Right lobe of liver (tissue), 6 donors: ENCODE data around the gene GALNT12. TPM values are rescaled to one million over a fixed set of nuclear protein-coding genes. Genes with fewer than 3 reads are reported as not detected.

Experiments
- ATAC-seq, 4 donors: fragments of 200-7000 bp; cut with Tn5 transposase; one replicate each; pipeline ENCODE4 v1.9.1; 2020; ENCODE audit warnings: mild to moderate bottlenecking in 4 of 4, moderate library complexity in 4 of 4
- DNase-seq, 3 donors: peaks; one replicate each; pipeline ENCODE4 v3.0.0-alpha.2; 2020
- H3K27ac ChIP-seq, 3 donors: fragments of 200-600 bp; one replicate each; pipeline ENCODE4 v1.8.0; 2022
- H3K27me3 ChIP-seq, 2 donors: fragments of 200-600 bp; one replicate each; pipeline ENCODE4 v1.8.0; 2022
- H3K36me3 ChIP-seq, 4 donors: fragments of 200-600 bp; sonication (generic) in 1 of 4; one replicate each; pipeline versions ENCODE4 v1.5.1 to v1.8.0; 2017 to 2022; ENCODE audit warnings: control low read depth in 1 of 4
- H3K4me1 ChIP-seq, 4 donors: fragments of 200-600 bp; sonication (generic) in 1 of 4; one replicate each; pipeline versions ENCODE4 v1.5.1 to v1.8.0; 2017 to 2022; ENCODE audit warnings: control low read depth in 1 of 4
- H3K4me3 ChIP-seq, 3 donors: fragments of 200-600 bp; one replicate each; pipeline ENCODE4 v1.8.0; 2022
- H3K9me3 ChIP-seq, 4 donors: fragments of 200-600 bp; sonication (generic) in 1 of 4; one replicate each; pipeline versions ENCODE4 v1.5.1 to v1.8.0; 2017 to 2022; ENCODE audit warnings: control low read depth in 1 of 4
- CTCF ChIP-seq, 4 donors: fragments of 200-600 bp in 3 of 4; fragments of 450-650 bp in 1 of 4; IDR thresholded peaks; one replicate each; pipeline versions ENCODE4 v1.5.1 to v1.8.0; 2016 to 2022; ENCODE audit warnings: antibody characterized with exemption in 4 of 4, mild to moderate bottlenecking in 2 of 4
- POLR2A ChIP-seq: fragments of 450-650 bp; IDR thresholded peaks from one replicate; pipeline ENCODE4 v1.6.1; 2017; ENCODE audit warnings: antibody characterized with exemption, mild to moderate bottlenecking
- WGBS: methylation state at CpG from one replicate; pipeline ENCODE4 v1.1.6; 2018; ENCODE audit warnings: low coverage, low lambda C conversion rate; ENCODE audit not compliant: insufficient coverage; ENCODE audit errors: missing lambda C conversion rate; 5-methylcytosine and 5-hydroxymethylcytosine counted together
- intact Hi-C, 2 donors: fragments of 100-400 bp; cut with DNase I; formaldehyde crosslinking; loops; one replicate each; pipeline versions ENCODE4 v1.11.2 to v1.14.1; 2022
- total RNA-seq, 6 experiments: library from RNA; depleted of rRNA in 2 of 6; stranded (reverse); fragments of >200 nt in 2 of 6; fragmentation: NEBNext Ultra II Directional in 3 of 6; extraction: Animal tissue kit (Norgen Biotek cat#: 25700) in 3 of 6; gene quantifications; one replicate each; pipeline versions ENCODE4 v1.1.0 to v1.2.4, GENCODE V29; 2016 to 2023
- donor health status: DM: no; HTN: yes; CAD: no.
- donor health status: DM: no; HTN: no; CAD: no.
- donor health status: DM: no; HTN: no; CAD: no.
- donor health status: DM: no; HTN: yes; CAD: no.
- donor health status: DM: no; HTN: yes; CAD: no.

Gene GALNT12
- total RNA-seq, 6 experiments from 2014 or later = 0.06 to 1.1 (median 0.30) TPM; not detected in 1

GRCh38 chr9:98890256-98890655 is 82.8 kb downstream of the GALNT12 start:
- no peak for ATAC-seq
- no peak for DNase-seq
- TF ChIP-seq CTCF (IDR thresholded peaks at IDR 0.05) (no peak), POLR2A (no peak)
- no peaks in the 10 kb centered on the region for H3K9me3 ChIP-seq
- H3K4me3 ChIP-seq = no peak overlapping the region
- no peaks in the 10 kb centered on the region for H3K4me1 ChIP-seq
- 52% methylated on average over 4 of the region's 7 CpGs for WGBS
- no peak overlapping the region for H3K27ac ChIP-seq
- intact Hi-C loops = no loop called here
- H3K27me3 ChIP-seq = no peaks in the 10 kb centered on the region
- H3K36me3 ChIP-seq = no peaks in the 10 kb centered on the region

GRCh38 chr9:98892288-98892687 is 84.8 kb downstream of the GALNT12 start:
- Histone ChIP-seq H3K36me3 (no peaks in the 10 kb centered on the region), H3K27me3 (no peaks in the 10 kb centered on the region), H3K27ac (no peak overlapping the region), H3K4me3 (no peak overlapping the region), H3K4me1 (no peaks in the 10 kb centered on the region), H3K9me3 (no peaks in the 10 kb centered on the region)
- intact Hi-C loops = no loop called here
- ATAC-seq (no peak), DNase-seq (no peak)
- 73% methylated on average over 1 of the region's 1 CpG for WGBS
- TF ChIP-seq CTCF (IDR thresholded peaks at IDR 0.05) (no peak), POLR2A (no peak)

GRCh38 chr9:98892690-98893089 is 85.2 kb downstream of the GALNT12 start:
- TF ChIP-seq CTCF (IDR thresholded peaks at IDR 0.05) (no peak), POLR2A (no peak)
- Histone ChIP-seq H3K27me3 (no peaks in the 10 kb centered on the region), H3K36me3 (no peaks in the 10 kb centered on the region), H3K27ac (no peak overlapping the region), H3K4me3 (no peak overlapping the region), H3K4me1 (no peaks in the 10 kb centered on the region), H3K9me3 (no peaks in the 10 kb centered on the region)
- intact Hi-C loops = no loop called here
- DNase-seq = no peak
- WGBS = 59% methylated on average over 4 of the region's 4 CpGs
- no peak for ATAC-seq

- WGBS = 54% methylated on average over 3 of the region's 3 CpGs
- H3K27me3 ChIP-seq = no peaks in the 10 kb centered on the region
- no peak for ATAC-seq
- DNase-seq = no peak
- H3K4me3 ChIP-seq = no peak overlapping the region
- no peaks in the 10 kb centered on the region for H3K36me3 ChIP-seq
- H3K9me3 ChIP-seq = no peaks in the 10 kb centered on the region
- H3K4me1 ChIP-seq = no peaks in the 10 kb centered on the region
- H3K27ac ChIP-seq = no peak overlapping the region
- TF ChIP-seq POLR2A (no peak), CTCF (IDR thresholded peaks at IDR 0.05) (no peak)
- intact Hi-C loops = no loop called here
Observed at GRCh38 chr9:98894171-98894570, 86.7 kb downstream of the GALNT12 start.

GRCh38 chr9:98894761-98895160 is 87.3 kb downstream of the GALNT12 start:
- DNase-seq (no peak), ATAC-seq (no peak)
- 61% methylated on average over 3 of the region's 3 CpGs for WGBS
- intact Hi-C loops = no loop called here
- TF ChIP-seq CTCF (IDR thresholded peaks at IDR 0.05) (no peak), POLR2A (no peak)
- H3K36me3 ChIP-seq = no peaks in the 10 kb centered on the region
- no peak overlapping the region for H3K4me3 ChIP-seq
- H3K27me3 ChIP-seq = no peaks in the 10 kb centered on the region
- no peaks in the 10 kb centered on the region for H3K9me3 ChIP-seq
- H3K4me1 ChIP-seq = no peaks in the 10 kb centered on the region
- no peak overlapping the region for H3K27ac ChIP-seq
